GM20000 (cell line): ENCODE data around the gene SLC39A11.
A peak's percentile ranks its signal among the peaks of the same experiment; 100 is the strongest.

Source experiments
- DNase-seq: peaks from one replicate; pipeline ENCODE4 v3.0.0; 2012; ENCODE audit warnings: low spot score
- TF ChIP-seq, protein P1 (sequence below): IDR thresholded peaks from 2 replicates; pipeline ENCODE4 v1.5.1; 2012; ENCODE audit warnings: mild to moderate bottlenecking, control low read depth; ENCODE audit errors: extremely low read depth, missing control alignments

The SLC39A11 gene, protein sequence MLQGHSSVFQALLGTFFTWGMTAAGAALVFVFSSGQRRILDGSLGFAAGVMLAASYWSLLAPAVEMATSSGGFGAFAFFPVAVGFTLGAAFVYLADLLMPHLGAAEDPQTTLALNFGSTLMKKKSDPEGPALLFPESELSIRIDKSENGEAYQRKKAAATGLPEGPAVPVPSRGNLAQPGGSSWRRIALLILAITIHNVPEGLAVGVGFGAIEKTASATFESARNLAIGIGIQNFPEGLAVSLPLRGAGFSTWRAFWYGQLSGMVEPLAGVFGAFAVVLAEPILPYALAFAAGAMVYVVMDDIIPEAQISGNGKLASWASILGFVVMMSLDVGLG

DNA sequence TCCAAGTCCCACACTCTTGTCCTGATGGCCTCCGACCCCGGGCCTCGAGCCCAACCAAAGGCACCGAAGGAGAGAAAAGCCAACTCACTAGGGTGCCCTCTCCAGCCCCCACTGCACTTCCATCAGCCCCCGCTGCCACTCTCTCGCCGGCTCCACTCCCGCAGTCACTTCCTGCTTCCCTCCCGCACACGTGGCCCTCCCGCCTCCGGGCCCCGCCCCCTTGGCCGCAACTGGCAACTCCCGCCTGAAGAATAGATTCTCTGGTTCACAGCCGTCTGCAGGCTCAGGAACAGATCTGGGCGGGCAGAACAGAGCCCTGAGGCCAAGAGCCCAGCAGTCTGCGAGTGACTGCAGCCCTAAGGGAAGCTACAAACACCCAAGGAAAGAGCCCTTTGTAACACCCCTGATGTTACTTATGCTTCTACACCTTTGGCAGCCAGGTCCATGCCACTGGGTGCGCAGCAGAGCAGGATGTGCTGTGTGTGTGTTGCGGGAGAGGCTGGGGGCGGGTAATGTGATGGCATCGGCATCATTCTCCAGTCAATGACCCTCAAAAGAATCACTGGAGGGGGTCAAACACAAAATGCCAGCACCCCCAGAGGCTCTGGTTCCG is at the start of gene SLC39A11:
TSS of gene SLC39A11 (minus strand) at position 166 of the 613 bp plus-strand sequence. CDS start 3,924 bp downstream, outside the sequence.
- peak; percentile 90 for DNase-seq
- TF ChIP-seq, protein P1, sequence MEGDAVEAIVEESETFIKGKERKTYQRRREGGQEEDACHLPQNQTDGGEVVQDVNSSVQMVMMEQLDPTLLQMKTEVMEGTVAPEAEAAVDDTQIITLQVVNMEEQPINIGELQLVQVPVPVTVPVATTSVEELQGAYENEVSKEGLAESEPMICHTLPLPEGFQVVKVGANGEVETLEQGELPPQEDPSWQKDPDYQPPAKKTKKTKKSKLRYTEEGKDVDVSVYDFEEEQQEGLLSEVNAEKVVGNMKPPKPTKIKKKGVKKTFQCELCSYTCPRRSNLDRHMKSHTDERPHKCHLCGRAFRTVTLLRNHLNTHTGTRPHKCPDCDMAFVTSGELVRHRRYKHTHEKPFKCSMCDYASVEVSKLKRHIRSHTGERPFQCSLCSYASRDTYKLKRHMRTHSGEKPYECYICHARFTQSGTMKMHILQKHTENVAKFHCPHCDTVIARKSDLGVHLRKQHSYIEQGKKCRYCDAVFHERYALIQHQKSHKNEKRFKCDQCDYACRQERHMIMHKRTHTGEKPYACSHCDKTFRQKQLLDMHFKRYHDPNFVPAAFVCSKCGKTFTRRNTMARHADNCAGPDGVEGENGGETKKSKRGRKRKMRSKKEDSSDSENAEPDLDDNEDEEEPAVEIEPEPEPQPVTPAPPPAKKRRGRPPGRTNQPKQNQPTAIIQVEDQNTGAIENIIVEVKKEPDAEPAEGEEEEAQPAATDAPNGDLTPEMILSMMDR = no peak

DNA sequence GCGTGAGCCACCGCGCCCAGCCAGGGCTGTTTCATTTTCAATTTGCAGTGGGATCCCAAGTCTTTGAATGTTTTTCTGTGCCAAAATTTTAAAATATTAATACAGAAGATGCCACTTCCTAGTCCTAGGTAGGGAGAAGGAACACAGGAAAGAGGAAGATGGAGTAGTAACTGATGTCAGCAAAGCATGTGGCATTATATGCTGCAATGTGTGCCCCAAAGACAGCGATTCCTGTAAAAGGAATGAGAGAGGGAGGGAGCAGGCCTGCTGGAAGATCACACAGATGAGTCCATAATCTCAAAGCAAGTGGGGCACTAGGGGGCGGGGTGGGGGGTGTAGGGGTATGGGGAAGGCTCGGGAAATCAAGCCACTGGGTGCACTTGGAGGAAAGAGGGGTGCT is 48.9 kb upstream of the SLC39A11 start:
- TF ChIP-seq, protein P1 = no peak
- DNase-seq = no peak

DNA sequence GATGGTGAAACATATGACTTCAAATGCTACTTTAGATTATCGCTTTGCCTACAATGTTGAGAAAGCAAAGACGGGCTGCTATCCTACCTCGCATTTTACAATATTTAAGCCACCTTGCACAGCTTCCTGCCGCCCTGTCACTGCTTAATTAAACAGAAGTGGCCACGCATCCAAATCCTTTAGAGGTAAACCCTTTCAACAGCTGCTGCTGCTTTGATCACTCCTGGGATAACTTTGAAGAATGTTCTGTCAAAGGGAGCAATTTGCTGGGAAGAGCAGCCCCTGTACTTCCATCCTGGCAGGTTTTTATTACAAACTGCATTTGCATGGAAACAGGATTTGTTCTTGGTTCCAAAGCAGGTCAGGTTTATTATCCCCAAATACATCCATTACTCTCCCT is 48.1 kb upstream of the SLC39A11 start:
- DNase-seq = no peak

DNA sequence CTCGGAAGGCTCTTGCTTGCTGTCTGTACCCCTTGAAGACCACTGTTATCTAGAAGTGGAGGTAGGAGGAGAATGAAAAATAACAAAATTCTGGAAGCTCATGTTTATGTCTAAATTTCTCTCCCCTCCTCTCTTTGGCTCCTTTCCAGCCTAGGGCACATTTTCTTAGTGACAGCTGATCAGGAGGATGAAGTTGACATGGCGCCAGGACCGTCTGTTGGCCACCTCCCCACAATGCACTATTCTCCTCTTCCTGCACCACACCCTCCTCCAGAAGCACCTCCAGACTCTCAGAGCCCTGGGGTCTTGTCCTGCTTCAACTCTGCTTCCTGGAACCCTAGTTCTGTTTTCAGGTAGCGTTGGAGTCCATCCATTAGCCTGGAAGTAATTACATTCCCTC is 46.8 kb upstream of the SLC39A11 start:
- TF ChIP-seq, protein P1 = no peak
- DNase-seq = no peak

More for the DNA sequence above, 48.1 kb upstream of the SLC39A11 start:
- TF ChIP-seq, protein P1 = no peak

DNA sequence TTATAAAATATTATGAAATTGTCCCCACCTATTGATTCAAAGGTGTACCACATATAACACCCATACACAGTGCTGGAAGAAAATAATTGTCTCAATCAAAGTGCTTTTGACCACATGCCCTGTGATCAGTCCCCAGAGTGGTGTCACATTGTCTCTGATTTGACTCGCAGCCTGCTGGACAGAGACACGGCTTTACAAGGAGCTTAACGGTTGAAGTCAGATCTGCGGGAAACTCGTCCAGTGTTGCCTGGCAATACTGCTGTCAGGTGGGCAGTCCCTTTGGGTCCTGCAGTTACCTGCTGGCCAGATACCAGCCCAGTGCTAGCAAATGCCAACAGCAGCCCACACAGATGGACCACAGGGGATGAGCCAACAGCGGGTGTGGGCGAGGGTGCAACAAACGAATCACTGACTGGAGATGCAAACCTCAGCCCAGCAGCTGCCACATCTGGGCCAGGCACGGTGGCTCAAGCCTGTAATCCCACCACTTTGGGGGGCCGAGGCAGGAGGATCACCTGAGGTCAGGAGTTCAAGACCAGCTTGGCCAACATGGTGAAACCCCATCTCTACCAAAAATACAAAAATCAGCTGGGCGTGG is 46.2 kb upstream of the SLC39A11 start:
- DNase-seq = no peak
- TF ChIP-seq, protein P1 = no peak

DNA sequence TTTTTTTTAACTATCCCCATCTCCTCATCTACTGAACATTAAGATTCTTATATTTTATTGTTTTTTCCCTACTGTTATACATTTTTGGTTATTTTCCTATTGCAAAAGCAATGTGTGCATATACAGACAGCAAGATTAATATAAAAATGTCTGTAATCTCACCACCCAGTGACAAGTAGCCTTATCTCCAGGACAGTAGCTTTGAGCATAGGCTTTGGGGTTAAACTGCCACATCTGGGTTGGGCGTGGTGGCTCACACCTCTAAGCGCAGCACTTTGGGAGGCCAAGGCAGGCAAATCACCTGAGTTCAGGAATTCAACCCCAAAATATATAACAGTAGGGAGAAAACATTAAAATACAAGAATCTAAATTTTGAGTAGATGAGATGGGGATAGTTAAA is 44.9 kb upstream of the SLC39A11 start:
- DNase-seq = no peak
- TF ChIP-seq, protein P1 = no peak

DNA sequence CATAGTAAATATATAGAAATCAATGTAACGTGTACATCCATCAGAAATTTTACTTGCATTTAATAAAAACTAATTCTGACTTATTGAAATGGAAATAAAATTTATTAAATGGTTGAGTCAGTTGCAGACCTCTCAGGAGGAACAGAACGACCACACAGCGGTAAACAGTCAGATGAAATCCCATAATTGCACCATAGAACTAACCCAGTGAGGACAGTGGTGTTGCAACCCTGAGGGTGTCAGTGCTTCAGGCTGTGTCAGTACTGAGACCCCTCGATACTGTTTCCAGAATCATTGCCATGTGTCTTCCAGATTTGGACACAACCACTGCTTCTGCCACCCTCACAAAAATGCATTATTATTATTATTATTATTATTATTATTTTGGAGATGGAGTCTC is 43.3 kb upstream of the SLC39A11 start:
- DNase-seq = no peak
- TF ChIP-seq, protein P1 = no peak
